GM12865 (cell line): ENCODE measurements around the gene TEP1.

Source experiments
- DNase-seq: peaks from one replicate; pipeline ENCODE4 v3.0.0; 2010; ENCODE audit warnings: low read depth
- H3K4me3 ChIP-seq: 2 replicates; pipeline ENCODE4 v1.5.1; 2011; ENCODE audit warnings: mild to moderate bottlenecking, low read depth, low read length, control low read depth
- CTCF ChIP-seq: IDR thresholded peaks from 2 replicates; pipeline ENCODE4 v1.5.1; 2011; ENCODE audit warnings: low read length, control low read depth, low read depth, inconsistent platforms; ENCODE audit not compliant: insufficient read depth; ENCODE audit errors: missing control alignments

The TEP1 gene

GRCh38 chr14:20332788-20333493 lies 80.4 kb downstream of the TEP1 start, which contains the start of gene CCNB1IP1:
TSS of gene CCNB1IP1 (minus strand) at chr14:20333279. CDS start at chr14:20316523, 16,756 bp downstream.
- peak within 1 kb of the TSS; percentile 100 for H3K4me3 ChIP-seq
- peak; percentile 91 for DNase-seq
- no peak for TF ChIP-seq CTCF

- no peak for DNase-seq
- no peak for TF ChIP-seq CTCF
- H3K4me3 ChIP-seq: peak overlapping the region; percentile 100
Observed at GRCh38 chr14:20332431-20332787, 80.9 kb downstream of the TEP1 start.

- no peak for DNase-seq
- no peak for TF ChIP-seq CTCF
- H3K4me3 ChIP-seq: peak overlapping the region; percentile 100
Observed at GRCh38 chr14:20331053-20331613, 82.2 kb downstream of the TEP1 start.

GRCh38 chr14:20329355-20329754 lies 83.9 kb downstream of the TEP1 start:
- TF ChIP-seq CTCF: no peak
- DNase-seq: no peak
- H3K4me3 ChIP-seq: no peak overlapping the region

GRCh38 chr14:20328705-20329104 lies 84.6 kb downstream of the TEP1 start:
- H3K4me3 ChIP-seq: no peak overlapping the region
- no peak for DNase-seq
- TF ChIP-seq CTCF: no peak

GRCh38 chr14:20327005-20327869 lies 86.1 kb downstream of the TEP1 start:
- TF ChIP-seq CTCF: peak; percentile 65
- peak; percentile 70 for DNase-seq
- no peak overlapping the region for H3K4me3 ChIP-seq
